H1 (cell line): ENCODE results near the gene INPP4A. TPM values are rescaled to one million over a fixed set of nuclear protein-coding genes. Genes with fewer than 3 reads are reported as not detected.

Source experiments
- CTCF ChIA-PET: fragments of 300-600 bp; sonication (Branson Sonifier 250); formaldehyde crosslinking; loops from one replicate; lab custom pipeline; 2021; ENCODE audit not compliant: partially characterized antibody; lab: Charles Lee
- POLR2A ChIA-PET: fragments of 300-600 bp; sonication (Branson Sonifier 250); formaldehyde crosslinking; loops from one replicate; lab custom pipeline; 2021; ENCODE audit warnings: inconsistent platforms; ENCODE audit not compliant: partially characterized antibody; lab: Charles Lee
- DNase-seq, 2 experiments: peaks; one replicate each; pipeline versions ENCODE4 v3.0.0 to v3.0.0-alpha.2; 2010 to 2022; ENCODE audit warnings: low spot score in 2 of 2, low read depth in 1 of 2, mixed read lengths in 1 of 2
- FAIRE-seq: peaks from 2 replicates; lab custom pipeline; 2011; peaks lifted over from hg19 to GRCh38; lab: Jason Lieb, UNC
- H2AFZ ChIP-seq: 2 replicates; pipeline ENCODE4 v1.8.1; 2012; ENCODE audit warnings: low read length, inconsistent platforms
- H2AK5ac ChIP-seq: 2 replicates; pipeline ENCODE4 v1.6.1; 2013; ENCODE audit warnings: low read depth, low read length
- H2BK120ac ChIP-seq: replicated peaks from 2 replicates; pipeline ENCODE3; 2013; ENCODE audit warnings: low read depth, low read length, inconsistent platforms
- H2BK12ac ChIP-seq: 2 replicates; pipeline ENCODE4 v1.6.1; 2013; ENCODE audit warnings: low read depth, low read length
- H2BK15ac ChIP-seq: 2 replicates; pipeline ENCODE4 v1.6.1; 2013; ENCODE audit warnings: low read length
- H2BK20ac ChIP-seq: 2 replicates; pipeline ENCODE4 v1.6.1; 2013; ENCODE audit warnings: low read length
- H2BK5ac ChIP-seq: 2 replicates; pipeline ENCODE4 v1.6.1; 2013; ENCODE audit warnings: low read depth, low read length
- H3K14ac ChIP-seq: 2 replicates; pipeline ENCODE4 v1.6.1; 2013; ENCODE audit warnings: inconsistent platforms; ENCODE audit not compliant: insufficient read length
- H3K18ac ChIP-seq: 2 replicates; pipeline ENCODE4 v1.6.1; 2013; ENCODE audit warnings: low read length; ENCODE audit errors: extremely low read depth
- H3K23ac ChIP-seq: 2 replicates; pipeline ENCODE4 v1.6.1; 2013; ENCODE audit warnings: inconsistent platforms; ENCODE audit not compliant: insufficient read length
- H3K23me2 ChIP-seq: 2 replicates; pipeline ENCODE4 v1.6.1; 2013; ENCODE audit warnings: low read depth, low read length
- H3K27ac ChIP-seq: 2 replicates; pipeline ENCODE4 v1.6.1; 2011; ENCODE audit warnings: low read depth, low read length, inconsistent platforms
- H3K27me3 ChIP-seq, 4 experiments: replicated peaks in 1 of 4; 1 replicate in 1 of 4; 2 replicates in 3 of 4; pipeline versions ENCODE4 v1.6.1 to v1.8.1; 2011 to 2013; ENCODE audit warnings: low read length in 3 of 4, mild to moderate bottlenecking in 3 of 4, inconsistent platforms in 2 of 4, mixed read lengths in 2 of 4, moderate library complexity in 1 of 4; ENCODE audit not compliant: control insufficient read depth in 3 of 4, insufficient read depth in 3 of 4; ENCODE audit errors: extremely low read depth in 1 of 4
- H3K36me3 ChIP-seq, 4 experiments: 2 replicates each; pipeline versions ENCODE4 v1.6.1 to v1.8.1; 2011 to 2013; ENCODE audit warnings: mild to moderate bottlenecking in 4 of 4, low read length in 3 of 4, moderate library complexity in 2 of 4, control low read depth in 1 of 4, inconsistent platforms in 1 of 4; ENCODE audit not compliant: insufficient read depth in 4 of 4, control insufficient read depth in 2 of 4
- H3K4ac ChIP-seq: replicated peaks from 2 replicates; pipeline ENCODE3; 2013; ENCODE audit warnings: low read length, low read depth, mixed read lengths, inconsistent platforms; ENCODE audit not compliant: insufficient read length
- H3K4me1 ChIP-seq, 4 experiments: replicated peaks in 1 of 4; 1 replicate in 1 of 4; 2 replicates in 3 of 4; pipeline versions ENCODE4 v1.6.1 to v1.8.1; 2011 to 2013; ENCODE audit warnings: low read length in 3 of 4, inconsistent platforms in 2 of 4, mixed read lengths in 1 of 4; ENCODE audit not compliant: insufficient read depth in 4 of 4, control insufficient read depth in 3 of 4
- H3K4me2 ChIP-seq, 2 experiments: 2 replicates each; pipeline versions ENCODE4 v1.6.1 to v1.8.1; 2011 to 2013; ENCODE audit warnings: low read depth in 2 of 2, low read length in 2 of 2, control low read depth in 1 of 2, inconsistent platforms in 1 of 2, mild to moderate bottlenecking in 1 of 2; ENCODE audit not compliant: insufficient read depth in 1 of 2
- H3K4me3 ChIP-seq, 4 experiments: fragments of 200-600, 300-600 bp in 1 of 4; sonication (generic), shearing (Covaris generic), sonication (Bioruptor Twin) in 1 of 4; 2 replicates each; pipeline versions ENCODE4 v1.5.1 to v1.8.1; 2011 to 2016; ENCODE audit warnings: low read length in 4 of 4, low read depth in 3 of 4, control low read depth in 2 of 4, inconsistent platforms in 2 of 4, mild to moderate bottlenecking in 2 of 4, mixed read lengths in 1 of 4, moderate library complexity in 1 of 4; ENCODE audit not compliant: insufficient read depth in 2 of 4; ENCODE audit errors: extremely low read depth in 1 of 4
- H3K56ac ChIP-seq: replicated peaks from 2 replicates; pipeline ENCODE3; 2013; ENCODE audit warnings: low read depth, mild to moderate bottlenecking, mixed read lengths, low read length, inconsistent platforms; ENCODE audit not compliant: insufficient read length
- H3K79me1 ChIP-seq: 2 replicates; pipeline ENCODE4 v1.6.1; 2013; ENCODE audit warnings: low read depth, low read length, control low read depth
- H3K79me2 ChIP-seq, 2 experiments: 2 replicates each; pipeline versions ENCODE4 v1.6.1 to v1.8.1; 2012 to 2013; ENCODE audit warnings: low read length in 2 of 2, mild to moderate bottlenecking in 2 of 2, inconsistent platforms in 1 of 2; ENCODE audit not compliant: insufficient read depth in 2 of 2, control insufficient read depth in 1 of 2
- H3K9ac ChIP-seq, 4 experiments: replicated peaks in 1 of 4; 1 replicate in 1 of 4; 2 replicates in 3 of 4; pipeline versions ENCODE4 v1.6.1 to v1.8.1; 2011 to 2013; ENCODE audit warnings: low read depth in 3 of 4, low read length in 3 of 4, control low read depth in 2 of 4, mild to moderate bottlenecking in 2 of 4, moderate library complexity in 2 of 4, inconsistent platforms in 1 of 4; ENCODE audit errors: extremely low read depth in 1 of 4
- H3K9me3 ChIP-seq, 2 experiments: 2 replicates each; pipeline versions ENCODE4 v1.6.1 to v1.8.1; 2012 to 2013; ENCODE audit warnings: mild to moderate bottlenecking in 2 of 2, moderate library complexity in 2 of 2, control low read depth in 1 of 2, inconsistent platforms in 1 of 2, low read depth in 1 of 2, low read length in 1 of 2, mixed read lengths in 1 of 2; ENCODE audit not compliant: insufficient read depth in 2 of 2
- H4K20me1 ChIP-seq, 2 experiments: replicated peaks in 1 of 2; 2 replicates each; pipeline versions ENCODE3 to v1.8.1; 2011 to 2013; ENCODE audit warnings: inconsistent platforms in 2 of 2, low read length in 2 of 2, mild to moderate bottlenecking in 1 of 2; ENCODE audit not compliant: insufficient read depth in 2 of 2, control insufficient read depth in 1 of 2
- H4K5ac ChIP-seq: 2 replicates; pipeline ENCODE4 v1.6.1; 2013; ENCODE audit warnings: low read length, low read depth, mixed read lengths, inconsistent platforms; ENCODE audit not compliant: insufficient read length
- H4K8ac ChIP-seq: 2 replicates; pipeline ENCODE4 v1.8.0; 2013; ENCODE audit warnings: mild to moderate bottlenecking, moderate library complexity, low read length, inconsistent platforms; ENCODE audit not compliant: insufficient read depth; ENCODE audit errors: extremely low read depth
- H4K91ac ChIP-seq: replicated peaks from 2 replicates; pipeline ENCODE3; 2013; ENCODE audit warnings: low read length, mixed read lengths, inconsistent platforms; ENCODE audit not compliant: insufficient read length
- BCL11A ChIP-seq, 2 experiments: IDR thresholded peaks; one replicate each; pipeline ENCODE4 v1.6.1; 2011; ENCODE audit warnings: low read depth in 2 of 2, low read length in 2 of 2, mild to moderate bottlenecking in 2 of 2
- BRCA1 ChIP-seq: IDR thresholded peaks from 2 replicates; pipeline ENCODE4 v1.6.1; 2012; ENCODE audit warnings: low read depth, low read length, improper control_type of control experiment
- CHD1 ChIP-seq: IDR thresholded peaks from 2 replicates; pipeline ENCODE4 v1.6.1; 2012; ENCODE audit warnings: low read depth, low read length, improper control_type of control experiment
- CHD2 ChIP-seq: IDR thresholded peaks from 2 replicates; pipeline ENCODE4 v1.6.1; 2012; ENCODE audit warnings: low read length, improper control_type of control experiment
- EP300 ChIP-seq, 2 experiments: IDR thresholded peaks; 1 replicate in 1 of 2; 2 replicates in 1 of 2; pipeline ENCODE4 v1.6.1; 2011 to 2012; ENCODE audit warnings: low read depth in 2 of 2, low read length in 2 of 2, mild to moderate bottlenecking in 2 of 2, borderline replicate concordance in 1 of 2, inconsistent platforms in 1 of 2, moderate library complexity in 1 of 2
- FOSL1 ChIP-seq: IDR thresholded peaks from 2 replicates; pipeline ENCODE4 v1.6.1; 2011; ENCODE audit warnings: mild to moderate bottlenecking, low read depth, low read length, moderate library complexity; ENCODE audit not compliant: insufficient read depth
- GABPA ChIP-seq: IDR thresholded peaks from 2 replicates; pipeline ENCODE4 v1.6.1; 2011; ENCODE audit warnings: mild to moderate bottlenecking, low read length, moderate library complexity, borderline replicate concordance; ENCODE audit not compliant: insufficient read depth
- KDM1A ChIP-seq: fragments of 200-600, 300-600 bp; sonication (generic); IDR thresholded peaks from 2 replicates; pipeline ENCODE4 v1.7.1; 2016; ENCODE audit warnings: mild to moderate bottlenecking, low read length, borderline replicate concordance
- NANOG ChIP-seq: IDR thresholded peaks from 2 replicates; pipeline ENCODE4 v1.6.1; 2011; ENCODE audit warnings: low read length, low read depth, mild to moderate bottlenecking, inconsistent platforms; ENCODE audit not compliant: insufficient read depth, poor library complexity, severe bottlenecking
- RFX5 ChIP-seq: IDR thresholded peaks from 2 replicates; pipeline ENCODE4 v1.6.1; 2011; ENCODE audit warnings: low read depth, low read length, improper control_type of control experiment, borderline replicate concordance
- RNF2 ChIP-seq: fragments of 200-900, 300-1000 bp; sonication (generic); IDR thresholded peaks from 2 replicates; pipeline ENCODE4 v1.7.1; 2016; ENCODE audit warnings: borderline replicate concordance, low read depth, mild to moderate bottlenecking, antibody characterized with exemption, low read length; ENCODE audit not compliant: poor library complexity, severe bottlenecking; ENCODE audit errors: missing control alignments
- SP4 ChIP-seq: IDR thresholded peaks from 2 replicates; pipeline ENCODE4 v1.6.1; 2012; ENCODE audit warnings: low read length, inconsistent platforms
- SRF ChIP-seq: IDR thresholded peaks from 2 replicates; pipeline ENCODE4 v1.6.1; 2011; ENCODE audit warnings: mild to moderate bottlenecking, low read depth, low read length, moderate library complexity
- TAF1 ChIP-seq: IDR thresholded peaks from 2 replicates; pipeline ENCODE4 v1.6.1; 2011; ENCODE audit warnings: mild to moderate bottlenecking, low read depth, low read length
- WGBS, 2 experiments: shearing (Covaris generic) in 1 of 2; methylation state at CpG; one replicate each; pipeline versions ENCODE4 v1.1.6 to v1.1.7; 2013 to 2015; ENCODE audit warnings: low lambda C conversion rate in 2 of 2, mixed read lengths in 2 of 2, inconsistent platforms in 1 of 2, low coverage in 1 of 2, missing lambda C conversion rate in 1 of 2; ENCODE audit not compliant: insufficient replicate concordance in 2 of 2, insufficient coverage in 1 of 2, insufficient read length in 1 of 2; ENCODE audit errors: extremely low coverage in 1 of 2, missing lambda C conversion rate in 1 of 2; 5-methylcytosine and 5-hydroxymethylcytosine counted together
- polyA plus RNA-seq, 7 experiments: library from polyadenylated mRNA; depleted of rRNA in 3 of 7; stranded (reverse) in 5 of 7; unstranded in 2 of 7; fragments of >200 nt in 5 of 7; fragments of 200-250 nt in 2 of 7; gene quantifications; 1 replicate in 5 of 7; 2 replicates in 1 of 7; 4 replicates in 1 of 7; pipeline versions ENCODE4 v1.2.1 to v1.2.3, GENCODE V29; 2011 to 2013; ENCODE audit warnings: missing spikeins in 2 of 7, mixed read lengths in 2 of 7
- total RNA-seq: library from RNA; stranded (reverse); fragmentation: NEBNext Ultra II Directional; extraction: Animal tissue kit (Norgen Biotek cat#: 25700); gene quantifications from 2 replicates; pipeline ENCODE4 v1.2.1, GENCODE V29; 2021

Gene INPP4A
- total and polyA plus RNA-seq, 2 of the 8 experiments (the other 6 are each of a cell fraction or from before 2014, with no cell fraction given) = 25.6 to 34.3 TPM

- Histone ChIP-seq H3K56ac (no peak overlapping the region), H4K91ac (no peak overlapping the region), H2AK5ac (no peak overlapping the region), H3K9me3 (no peaks in the 10 kb centered on the region), H3K4me1 (no peaks in the 10 kb centered on the region), H3K18ac (no peak overlapping the region), H2BK5ac (no peak overlapping the region), H3K4me2 (no peak overlapping the region), H3K27me3 (no peaks in the 10 kb centered on the region; a peak in 1 of 7 replicates), H3K4me3 (no peak overlapping the region), H3K14ac (no peak overlapping the region), H3K23ac (no peak overlapping the region), H3K79me2 (no peaks in the 10 kb centered on the region), H4K5ac (no peak overlapping the region), H3K4ac (no peak overlapping the region), H4K8ac (no peak overlapping the region), H3K36me3 (no peaks in the 10 kb centered on the region), H3K79me1 (no peaks in the 10 kb centered on the region), H4K20me1 (no peaks in the 10 kb centered on the region), H2BK120ac (no peak overlapping the region), H3K9ac (no peak overlapping the region), H2BK12ac (no peak overlapping the region), H2AFZ (no peak overlapping the region), H3K27ac (no peak overlapping the region), H2BK15ac (no peak overlapping the region), H3K23me2 (no peaks in the 10 kb centered on the region), H2BK20ac (no peak overlapping the region)
- ChIA-PET CTCF (interaction anchor here (0.6 to 4.0 kb wide), 3 partner anchors 8 to 122 kb away, joined by 3 to 18 read pairs (median 5); no protein-coding TSS in a partner anchor), POLR2A (no interaction called here)
- no peak for FAIRE-seq
- no peak for DNase-seq
- WGBS, 2 experiments = 84% methylated on average over 5 of the region's 5 CpGs; no CpG with 5 or more reads in 1 of the 2 experiments
- TF ChIP-seq SRF (no peak), TAF1 (no peak), BRCA1 (no peak), GABPA (no peak), NANOG (no peak), BCL11A (IDR thresholded peaks at IDR 0.05; ENCODE audit: low read depth in 2 of 2, low read length in 2 of 2) (no peak), RFX5 (no peak), RNF2 (no peak), CHD1 (no peak), KDM1A (no peak), FOSL1 (no peak), SP4 (no peak), EP300 (IDR thresholded peaks at IDR 0.05; ENCODE audit: borderline replicate concordance in 1 of 2, low read depth in 2 of 2, low read length in 2 of 2) (no peak), CHD2 (no peak)
Measured at GRCh38 chr2:98643496-98644100, 198.9 kb downstream of the INPP4A start.
